Iris pigment epithelial cell (primary cell): ENCODE results near the gene LRRC43.

Experiments
- DNase-seq: peaks from one replicate; pipeline ENCODE4 v3.0.0-alpha.2; 2011; ENCODE audit warnings: low read depth

Gene LRRC43

DNA sequence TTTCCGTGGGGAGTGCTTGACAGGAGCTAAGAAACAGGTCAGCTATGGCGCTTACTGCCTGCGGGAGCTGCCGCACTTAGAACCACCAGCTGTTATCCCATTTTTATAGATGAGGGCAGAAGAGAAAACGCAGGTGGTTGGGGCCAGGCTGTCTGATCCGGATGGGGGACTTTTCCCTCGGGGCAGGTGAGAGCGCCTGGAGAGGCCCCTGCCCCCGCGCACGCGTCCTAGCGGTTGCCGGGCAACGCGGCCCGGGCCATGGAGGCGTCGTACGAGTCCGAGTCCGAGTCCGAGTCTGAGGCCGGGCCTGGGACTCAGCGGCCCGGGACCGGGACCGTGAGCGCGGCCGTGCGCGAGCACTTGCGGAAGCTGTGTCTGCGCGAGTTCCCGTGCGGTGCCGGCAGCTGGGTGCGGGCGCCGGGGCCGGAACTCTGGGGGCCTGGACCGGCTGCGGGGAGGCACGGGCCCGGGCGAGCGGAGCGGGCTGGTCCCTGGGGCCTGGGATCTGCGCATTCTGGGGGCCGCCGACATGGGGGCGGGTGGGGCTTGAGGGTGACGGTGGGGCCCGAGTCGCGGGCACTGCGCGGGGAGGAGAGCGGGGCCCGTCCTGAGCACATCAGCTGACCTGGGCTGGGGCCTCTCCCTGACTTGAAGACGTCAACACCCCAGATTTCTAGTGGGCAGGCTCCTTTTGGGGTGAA is at the start of gene LRRC43:
TSS of gene LRRC43 (plus strand) at position 237 of the 701 bp plus-strand sequence. CDS start at position 259, 22 bp downstream.
- peak; percentile 24 for DNase-seq

DNA sequence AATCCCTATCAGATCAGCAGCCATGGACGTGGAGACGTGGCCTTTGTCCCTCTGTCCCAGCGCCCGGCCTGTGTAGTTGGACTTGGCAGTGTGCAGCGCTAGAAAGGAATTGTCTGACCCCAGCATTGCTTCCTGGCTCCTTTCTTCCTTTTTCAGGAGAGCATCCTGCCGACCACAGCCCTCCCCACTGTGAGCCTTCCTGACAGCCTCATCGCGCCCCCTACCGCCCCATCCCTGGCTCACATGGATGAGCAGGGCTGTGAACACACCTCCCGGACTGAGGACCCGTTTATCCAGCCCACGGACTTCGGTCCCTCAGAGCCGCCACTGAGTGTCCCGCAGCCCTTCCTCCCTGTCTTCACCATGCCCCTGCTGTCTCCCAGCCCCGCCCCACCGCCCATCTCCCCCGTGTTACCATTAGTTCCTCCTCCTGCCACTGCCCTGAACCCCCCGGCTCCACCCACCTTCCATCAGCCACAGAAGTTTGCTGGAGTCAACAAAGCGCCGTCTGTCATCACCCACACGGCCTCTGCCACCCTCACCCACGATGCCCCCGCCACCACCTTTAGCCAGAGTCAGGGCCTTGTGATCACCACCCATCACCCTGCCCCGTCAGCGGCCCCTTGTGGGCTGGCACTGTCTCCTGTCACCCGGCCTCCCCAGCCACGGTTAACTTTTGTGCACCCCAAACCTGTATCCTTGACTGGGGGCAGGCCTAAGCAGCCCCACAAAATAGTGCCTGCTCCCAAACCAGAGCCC is 49.6 kb upstream of the LRRC43 start:
- no peak for DNase-seq

DNA sequence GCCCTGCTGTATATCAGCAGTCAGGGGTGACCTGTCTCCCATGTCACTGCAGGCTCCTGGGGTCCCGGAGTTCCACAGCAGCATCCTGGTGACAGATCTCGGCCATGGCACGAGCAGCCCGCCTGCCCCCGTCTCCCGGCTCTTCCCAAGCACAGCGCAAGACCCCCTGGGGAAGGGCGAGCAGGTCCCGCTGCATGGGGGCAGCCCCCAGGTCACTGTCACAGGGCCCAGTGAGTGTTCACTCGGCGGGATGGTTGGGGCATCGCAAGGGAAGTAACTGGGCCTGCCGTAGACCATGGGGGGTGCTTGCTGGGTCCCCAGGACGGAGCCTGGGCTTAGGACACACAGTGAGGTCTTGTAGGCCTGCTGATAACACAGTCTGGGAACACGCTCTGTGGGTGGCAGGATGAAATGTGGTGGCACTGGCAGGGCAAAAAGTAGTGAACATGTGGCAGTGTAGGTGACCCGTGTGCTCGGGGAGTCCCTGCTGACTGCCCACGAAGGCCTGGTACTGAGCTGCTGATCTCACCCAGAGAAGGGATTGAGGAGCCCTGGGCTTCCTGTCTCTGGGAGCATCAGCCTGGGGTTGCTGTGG is 47.4 kb upstream of the LRRC43 start:
- DNase-seq, result no peak

DNA sequence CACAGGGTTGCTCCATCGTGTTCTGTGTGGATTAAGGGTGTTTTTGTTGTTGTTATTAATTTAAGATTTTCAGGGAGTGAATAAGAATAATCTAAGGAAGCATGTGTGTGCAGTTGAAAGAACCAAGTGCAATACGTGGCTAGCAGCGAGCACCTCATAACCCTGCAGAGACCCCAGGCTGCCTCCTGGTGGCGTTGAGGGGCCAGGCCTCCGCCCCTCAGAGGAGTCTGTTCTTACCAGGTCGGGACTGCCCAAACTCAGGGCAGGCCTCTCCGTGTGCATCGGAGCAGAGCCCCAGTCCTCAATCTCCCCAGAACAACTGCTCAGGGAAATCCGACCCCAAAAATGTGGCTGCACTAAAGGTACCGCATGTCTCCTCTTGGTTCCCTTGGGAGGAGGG is 45.7 kb upstream of the LRRC43 start:
- DNase-seq, result no peak

DNA sequence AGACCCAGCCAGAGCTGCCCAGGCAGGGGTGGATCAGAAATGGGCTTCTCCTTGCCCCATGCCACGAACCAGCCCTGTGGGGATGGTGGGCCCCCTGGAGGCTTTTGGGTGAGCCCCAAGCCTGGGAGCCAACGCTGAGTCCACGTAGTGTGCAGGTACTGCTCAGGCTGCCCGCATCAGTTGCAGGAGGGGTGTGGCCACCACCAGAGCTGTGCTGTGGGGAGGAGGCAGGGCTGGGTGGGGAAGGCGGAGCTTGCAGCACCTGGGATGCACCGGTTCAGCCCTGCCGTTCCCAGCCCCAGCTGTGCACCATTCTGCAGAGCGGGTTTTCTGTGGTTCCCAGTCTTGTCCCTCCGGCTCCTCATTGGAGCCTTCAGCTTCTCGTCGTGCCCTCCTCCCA is 45.2 kb upstream of the LRRC43 start:
- no peak for DNase-seq

DNA sequence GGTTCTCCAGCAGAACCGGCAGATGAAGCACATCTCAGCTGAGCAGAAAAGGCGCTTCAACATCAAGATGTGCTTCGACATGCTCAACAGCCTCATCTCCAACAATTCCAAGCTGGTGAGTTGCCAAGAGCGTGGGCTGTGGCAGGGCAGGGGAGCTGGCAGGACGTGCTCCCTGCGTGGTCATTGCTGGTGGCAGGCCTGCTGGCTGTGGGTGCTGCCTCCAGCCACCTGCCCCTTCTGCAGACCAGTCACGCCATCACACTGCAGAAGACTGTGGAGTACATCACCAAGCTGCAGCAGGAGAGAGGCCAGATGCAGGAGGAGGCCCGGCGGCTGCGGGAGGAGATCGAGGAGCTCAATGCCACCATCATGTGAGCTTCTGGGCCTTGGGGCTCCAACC is 44.7 kb upstream of the LRRC43 start:
- DNase-seq, result no peak

- no peak for DNase-seq
These were observed 44.3 kb upstream of the LRRC43 start for GRCh38 chr12:122138616-122139015.

GRCh38 chr12:122139266-122139665 is 43.7 kb upstream of the LRRC43 start:
- DNase-seq, result no peak

DNA sequence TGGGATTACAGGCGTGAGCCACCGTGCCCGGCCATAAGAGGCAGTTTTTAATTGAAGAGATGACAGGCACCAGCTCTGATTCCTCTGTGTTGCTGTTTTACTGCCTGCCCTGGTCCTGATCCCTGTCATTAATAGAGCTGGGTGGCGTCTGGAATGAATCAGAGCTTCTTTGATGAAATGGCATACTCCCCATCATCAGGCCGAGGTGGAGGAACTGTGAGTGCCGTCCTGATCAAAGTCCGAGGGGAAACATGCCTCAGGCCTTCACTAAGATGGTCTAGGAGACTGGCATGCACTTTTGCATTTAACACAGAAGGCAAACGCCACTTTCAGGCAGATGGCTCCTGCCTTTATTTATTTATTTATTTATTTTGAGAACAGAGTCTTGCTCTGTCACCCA is 43.0 kb upstream of the LRRC43 start:
- DNase-seq, result no peak

DNA sequence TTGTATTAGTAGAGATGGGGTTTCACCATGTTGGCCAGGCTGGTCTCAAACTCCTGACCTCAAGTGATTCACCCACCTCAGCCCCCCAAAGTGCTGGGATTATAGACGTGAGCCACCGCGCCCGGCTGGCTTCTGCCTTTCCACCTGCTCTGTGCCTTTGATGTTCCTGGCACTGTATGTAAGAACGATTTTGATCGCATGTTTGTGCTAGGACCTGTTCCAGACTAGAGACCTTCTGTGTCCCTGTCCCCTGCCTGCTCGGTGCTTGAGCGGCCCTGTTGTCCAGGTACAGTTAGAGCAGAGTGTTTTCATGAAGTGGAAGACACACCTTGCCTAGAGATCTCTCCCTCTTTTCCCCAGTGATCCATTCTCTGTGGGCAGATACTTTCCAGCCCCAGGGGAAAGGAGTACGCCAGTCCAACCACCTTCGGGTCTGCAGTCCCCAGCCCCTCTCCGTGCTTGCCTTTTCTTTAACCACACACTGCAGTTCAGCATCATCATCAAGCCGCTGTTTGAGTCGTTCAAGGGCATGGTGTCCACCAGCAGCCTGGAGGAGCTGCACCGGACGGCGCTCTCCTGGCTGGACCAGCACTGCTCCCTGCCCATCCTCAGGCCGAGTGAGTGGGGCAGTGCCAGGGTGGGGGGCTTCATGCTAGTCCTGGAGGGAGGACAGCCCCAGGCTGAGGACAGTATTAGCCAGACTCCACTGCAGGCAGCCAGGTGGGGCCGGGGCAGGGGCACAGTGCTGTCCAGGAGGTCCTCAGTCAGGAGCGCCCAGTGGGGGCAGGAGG is 42.3 kb upstream of the LRRC43 start:
- DNase-seq, result no peak

DNA sequence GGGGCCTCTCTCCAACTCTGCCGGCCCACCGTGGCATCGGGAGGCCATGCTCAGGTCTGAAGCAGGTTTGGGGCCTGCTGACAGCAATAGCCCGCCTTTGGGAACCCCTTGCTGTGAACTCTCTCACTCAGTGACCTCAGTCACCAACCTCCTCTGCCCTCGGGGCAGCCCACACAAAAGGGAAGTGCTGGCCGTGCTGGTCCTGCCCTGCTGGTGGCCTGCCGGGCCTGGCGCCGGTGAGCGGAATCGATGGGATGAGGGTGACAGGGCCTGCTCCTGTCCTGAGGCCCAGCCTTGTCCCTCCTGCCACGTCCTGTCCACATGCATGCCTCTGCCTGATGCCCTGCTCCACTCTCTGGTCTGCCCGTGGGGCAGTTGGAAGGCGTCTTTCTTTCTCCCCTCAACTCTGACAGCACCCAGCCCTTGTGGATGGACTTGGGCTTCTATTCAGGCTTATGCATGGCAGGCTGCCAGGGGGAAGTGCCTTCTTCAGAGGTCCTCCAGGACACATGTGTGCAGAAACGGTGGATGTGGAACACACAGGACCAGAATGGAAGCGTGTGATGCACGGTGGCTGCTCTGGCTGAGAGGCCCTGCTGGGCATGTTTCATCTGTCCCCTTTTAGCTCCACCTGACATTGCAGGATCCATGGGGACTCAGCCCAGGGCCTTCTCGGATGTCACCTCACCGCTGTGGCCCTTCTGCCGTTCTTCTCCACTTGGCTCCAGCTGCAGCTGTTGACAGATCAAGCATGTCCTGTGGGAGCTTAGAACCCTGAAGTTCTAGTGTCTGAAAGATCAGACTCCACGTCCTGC is 40.8 kb upstream of the LRRC43 start:
- no peak for DNase-seq

- DNase-seq, result no peak
These were observed 40.1 kb upstream of the LRRC43 start for GRCh38 chr12:122142857-122143256.

GRCh38 chr12:122144885-122145284 is 38.0 kb upstream of the LRRC43 start:
- no peak for DNase-seq

GRCh38 chr12:122145505-122146330 is 37.2 kb upstream of the LRRC43 start:
- no peak for DNase-seq

DNA sequence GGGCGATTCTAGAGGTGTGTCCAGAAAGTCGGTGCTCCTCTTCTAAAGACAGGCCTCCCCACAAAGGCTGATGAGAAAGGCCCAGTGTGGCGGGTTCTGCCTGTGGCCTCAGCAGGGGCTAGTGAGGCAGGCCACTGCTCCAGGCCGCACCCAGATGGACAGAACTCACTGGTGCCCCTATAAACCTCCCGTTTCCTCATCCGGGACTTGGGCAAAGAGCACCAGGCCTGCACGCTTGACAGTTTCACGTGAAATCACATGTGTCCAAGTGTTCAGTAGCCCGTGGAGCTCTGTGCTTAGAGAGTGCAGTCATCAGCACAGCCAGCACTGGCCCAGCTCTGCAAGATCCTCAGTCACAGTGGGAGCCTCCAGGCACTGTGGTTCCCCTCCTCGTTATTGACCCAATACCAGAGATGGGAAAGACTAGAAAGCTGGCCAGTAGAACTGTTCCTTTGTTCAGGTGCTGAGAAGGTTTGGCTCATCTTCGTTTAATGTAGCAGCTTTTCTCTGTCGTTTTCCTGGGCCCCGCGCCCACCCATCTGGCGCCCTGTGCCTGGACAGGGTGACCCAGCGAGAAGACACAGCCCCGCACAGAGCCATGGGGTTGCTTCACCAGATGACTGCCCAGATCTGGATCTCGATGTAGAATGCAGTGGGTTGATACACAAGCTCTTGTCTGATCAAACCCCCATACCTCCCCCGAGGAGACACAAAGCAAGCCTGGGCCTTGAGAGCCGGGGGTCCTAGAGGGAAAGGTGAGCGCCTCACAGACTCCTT is 35.2 kb upstream of the LRRC43 start:
- DNase-seq, result no peak

DNA sequence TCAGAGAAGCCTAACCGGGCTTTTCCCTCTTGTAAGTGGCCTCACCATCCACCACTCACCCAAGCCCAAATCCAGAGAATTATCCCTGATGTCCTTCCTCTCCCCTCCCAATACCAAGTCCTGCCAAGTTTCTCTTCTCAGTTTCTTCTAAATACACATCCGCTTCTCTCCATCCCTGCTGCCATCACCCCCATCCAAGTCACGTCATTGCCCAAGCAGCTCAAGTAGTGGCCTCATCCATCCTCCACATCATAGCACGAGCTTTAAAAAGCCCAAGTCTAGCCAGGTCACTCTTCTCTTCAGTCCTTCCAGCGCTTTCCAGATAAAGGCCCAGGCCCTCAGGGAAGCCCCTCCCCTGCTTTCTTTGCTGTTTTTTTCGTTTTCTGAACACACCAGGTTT is 34.3 kb upstream of the LRRC43 start:
- DNase-seq, result peak; percentile 24

- DNase-seq, result no peak
These were observed 32.7 kb upstream of the LRRC43 start for GRCh38 chr12:122150127-122150681.

- no peak for DNase-seq
These were observed 30.2 kb upstream of the LRRC43 start for GRCh38 chr12:122152754-122153153.

- DNase-seq, result no peak
These were observed 27.2 kb upstream of the LRRC43 start for GRCh38 chr12:122155705-122156104.
